Measurements from ENCODE around the gene CDPF1. TPM values are rescaled to one million over a fixed set of nuclear protein-coding genes. Genes with fewer than 3 reads are reported as not detected.

The CDPF1 gene
- polyA plus RNA-seq, 1 experiment: 12.9 TPM

DNA sequence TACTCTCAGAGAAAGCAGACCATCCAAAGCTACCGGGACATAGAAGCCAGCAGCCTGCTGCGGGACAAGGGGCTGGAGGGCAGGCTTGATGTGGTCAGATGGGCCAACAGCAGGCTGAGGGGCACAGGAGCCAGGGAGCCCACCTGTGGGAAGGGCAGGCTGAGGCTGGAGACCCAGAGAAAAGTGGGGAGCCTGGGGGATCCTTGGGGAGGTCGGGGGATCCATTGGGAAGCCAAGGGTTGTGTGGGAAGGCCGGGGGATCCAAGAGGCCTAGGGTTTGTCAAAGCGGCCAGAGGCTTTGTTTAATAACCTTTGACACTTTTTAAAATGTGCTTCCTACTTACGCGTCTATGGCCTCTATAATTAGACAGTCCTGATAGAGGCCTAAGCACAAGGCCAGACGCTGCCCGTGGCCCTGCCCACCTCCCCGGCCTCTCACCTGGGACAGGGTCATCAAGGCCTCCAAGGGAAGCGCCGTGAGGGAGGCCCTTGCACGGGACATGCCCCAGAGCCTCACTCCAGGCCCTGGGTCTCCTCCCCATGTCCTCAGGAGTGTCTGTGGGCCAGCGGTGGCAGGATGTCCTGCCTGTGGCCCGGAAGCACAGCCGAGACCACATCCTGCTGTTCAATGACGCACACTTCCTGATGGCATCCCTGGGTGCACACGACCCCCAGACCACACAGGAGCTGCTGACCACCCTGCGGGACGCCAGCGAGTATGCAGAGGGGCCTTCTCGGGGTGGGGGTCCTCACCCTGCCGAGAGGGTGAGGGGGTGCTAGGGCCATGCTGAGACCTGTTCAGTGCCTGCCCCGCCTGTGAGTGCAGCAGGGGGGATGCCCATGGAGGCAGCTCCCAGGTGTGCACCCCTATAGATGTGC, 38.0 kb upstream of the CDPF1 start:
- no peaks in the 10 kb centered on the region for H3K27me3 ChIP-seq (ENCODE audit: control insufficient read depth, insufficient read depth, low read length)
- TF ChIP-seq, protein P1, sequence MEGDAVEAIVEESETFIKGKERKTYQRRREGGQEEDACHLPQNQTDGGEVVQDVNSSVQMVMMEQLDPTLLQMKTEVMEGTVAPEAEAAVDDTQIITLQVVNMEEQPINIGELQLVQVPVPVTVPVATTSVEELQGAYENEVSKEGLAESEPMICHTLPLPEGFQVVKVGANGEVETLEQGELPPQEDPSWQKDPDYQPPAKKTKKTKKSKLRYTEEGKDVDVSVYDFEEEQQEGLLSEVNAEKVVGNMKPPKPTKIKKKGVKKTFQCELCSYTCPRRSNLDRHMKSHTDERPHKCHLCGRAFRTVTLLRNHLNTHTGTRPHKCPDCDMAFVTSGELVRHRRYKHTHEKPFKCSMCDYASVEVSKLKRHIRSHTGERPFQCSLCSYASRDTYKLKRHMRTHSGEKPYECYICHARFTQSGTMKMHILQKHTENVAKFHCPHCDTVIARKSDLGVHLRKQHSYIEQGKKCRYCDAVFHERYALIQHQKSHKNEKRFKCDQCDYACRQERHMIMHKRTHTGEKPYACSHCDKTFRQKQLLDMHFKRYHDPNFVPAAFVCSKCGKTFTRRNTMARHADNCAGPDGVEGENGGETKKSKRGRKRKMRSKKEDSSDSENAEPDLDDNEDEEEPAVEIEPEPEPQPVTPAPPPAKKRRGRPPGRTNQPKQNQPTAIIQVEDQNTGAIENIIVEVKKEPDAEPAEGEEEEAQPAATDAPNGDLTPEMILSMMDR (IDR thresholded peaks at IDR 0.05; ENCODE audit: insufficient read depth, low read depth, low read length): no peak
- ChIA-PET POLR2A (no interaction called here), CTCF (no interaction called here)
- H3K4me3 ChIP-seq (ENCODE audit: low read depth, low read length): no peak overlapping the region
- DNase-seq (ENCODE audit: low read depth): no peak
- H3K36me3 ChIP-seq (ENCODE audit: control insufficient read depth, insufficient read depth, low read length): peaks cover 29% of the 10 kb centered on the region

GRCh38 chr22:46286941-46287872, 37.1 kb upstream of the CDPF1 start:
- ChIA-PET CTCF (no interaction called here), POLR2A (no interaction called here)
- no peak overlapping the region for H3K4me3 ChIP-seq (ENCODE audit: low read depth, low read length)
- H3K27me3 ChIP-seq (ENCODE audit: control insufficient read depth, insufficient read depth, low read length): no peaks in the 10 kb centered on the region
- TF ChIP-seq, protein P1 (IDR thresholded peaks at IDR 0.05; ENCODE audit: insufficient read depth, low read depth, low read length): no peak
- H3K36me3 ChIP-seq (ENCODE audit: control insufficient read depth, insufficient read depth, low read length): peaks cover 30% of the 10 kb centered on the region
- no peak for DNase-seq (ENCODE audit: low read depth)

GRCh38 chr22:46286006-46286405, 35.9 kb upstream of the CDPF1 start:
- H3K4me3 ChIP-seq (ENCODE audit: low read depth, low read length): no peak overlapping the region
- H3K27me3 ChIP-seq (ENCODE audit: control insufficient read depth, insufficient read depth, low read length): no peaks in the 10 kb centered on the region
- TF ChIP-seq, protein P1 (IDR thresholded peaks at IDR 0.05; ENCODE audit: insufficient read depth, low read depth, low read length): no peak
- H3K36me3 ChIP-seq (ENCODE audit: control insufficient read depth, insufficient read depth, low read length): peaks cover 35% of the 10 kb centered on the region
- ChIA-PET POLR2A (no interaction called here), CTCF (no interaction called here)
- no peak for DNase-seq (ENCODE audit: low read depth)

- Histone ChIP-seq H3K4me3 (ENCODE audit: low read depth, low read length) (no peak overlapping the region), H3K36me3 (ENCODE audit: control insufficient read depth, insufficient read depth, low read length) (peaks cover 52% of the 10 kb centered on the region), H3K27me3 (ENCODE audit: control insufficient read depth, insufficient read depth, low read length) (no peaks in the 10 kb centered on the region)
- no peak for DNase-seq (ENCODE audit: low read depth)
- ChIA-PET POLR2A (no interaction called here), CTCF (no interaction called here)
- TF ChIP-seq, protein P1 (IDR thresholded peaks at IDR 0.05; ENCODE audit: insufficient read depth, low read depth, low read length): no peak
These were observed 32.0 kb upstream of the CDPF1 start for GRCh38 chr22:46281866-46282678.

All from BJ (cell line).